Measurements from ENCODE around the gene CDC42BPA.
"Not testable (repeated sequence)": the region's sequence is repeated elsewhere in the genome, so short reads cannot be mapped to it uniquely, and the experiment has no call there.

Gene CDC42BPA

GRCh38 chr1:226972931-226973330 is 345.4 kb downstream of the CDC42BPA start:
- in situ Hi-C loops (cut with MboI; ENCODE audit: low sequenced_read_pairs): no loop called here

GRCh38 chr1:226971765-226972164 is 346.5 kb downstream of the CDC42BPA start:
- in situ Hi-C loops (cut with MboI; ENCODE audit: low sequenced_read_pairs): no loop called here

- in situ Hi-C loops (cut with MboI; ENCODE audit: low sequenced_read_pairs): no loop called here
These were observed 350.6 kb downstream of the CDC42BPA start for GRCh38 chr1:226967665-226968064.

- in situ Hi-C loops (cut with MboI; ENCODE audit: low sequenced_read_pairs): no loop called here
These were observed 351.6 kb downstream of the CDC42BPA start for GRCh38 chr1:226966683-226967082.

- in situ Hi-C loops (cut with MboI; ENCODE audit: low sequenced_read_pairs): no loop called here
These were observed 352.5 kb downstream of the CDC42BPA start for GRCh38 chr1:226965581-226966440.

GRCh38 chr1:226964611-226965486 is 353.4 kb downstream of the CDC42BPA start:
- in situ Hi-C loops (cut with MboI; ENCODE audit: low sequenced_read_pairs): no loop called here

- in situ Hi-C loops (cut with MboI; ENCODE audit: low sequenced_read_pairs): no loop called here
These were observed 354.2 kb downstream of the CDC42BPA start for GRCh38 chr1:226964068-226964425.

- in situ Hi-C loops (cut with MboI; ENCODE audit: low sequenced_read_pairs): no loop called here
These were observed 355.6 kb downstream of the CDC42BPA start for GRCh38 chr1:226962421-226963391.

- in situ Hi-C loops (cut with MboI; ENCODE audit: low sequenced_read_pairs): no loop called here
These were observed 357.1 kb downstream of the CDC42BPA start for GRCh38 chr1:226960944-226961765.

- in situ Hi-C loops (cut with MboI; ENCODE audit: low sequenced_read_pairs): no loop called here
These were observed 358.0 kb downstream of the CDC42BPA start for GRCh38 chr1:226960256-226960655.

GRCh38 chr1:226958300-226958699 is 360.0 kb downstream of the CDC42BPA start:
- in situ Hi-C loops (cut with MboI; ENCODE audit: low sequenced_read_pairs): no loop called here

GRCh38 chr1:226957714-226958113 is 360.6 kb downstream of the CDC42BPA start:
- in situ Hi-C loops (cut with MboI; ENCODE audit: low sequenced_read_pairs): no loop called here

- in situ Hi-C loops (cut with MboI; ENCODE audit: low sequenced_read_pairs): no loop called here
These were observed 361.2 kb downstream of the CDC42BPA start for GRCh38 chr1:226956942-226957713.

- in situ Hi-C loops (cut with MboI; ENCODE audit: low sequenced_read_pairs): not testable (repeated sequence)
These were observed 362.4 kb downstream of the CDC42BPA start for GRCh38 chr1:226955857-226956256.

GRCh38 chr1:226954777-226955176 is 363.5 kb downstream of the CDC42BPA start:
- in situ Hi-C loops (cut with MboI; ENCODE audit: low sequenced_read_pairs): no loop called here

- in situ Hi-C loops (cut with MboI; ENCODE audit: low sequenced_read_pairs): no loop called here
These were observed 364.0 kb downstream of the CDC42BPA start for GRCh38 chr1:226954337-226954736.

GRCh38 chr1:226953175-226953800 is 365.0 kb downstream of the CDC42BPA start:
- in situ Hi-C loops (cut with MboI; ENCODE audit: low sequenced_read_pairs): no loop called here

GRCh38 chr1:226952118-226952441 is 366.2 kb downstream of the CDC42BPA start:
- in situ Hi-C loops (cut with MboI; ENCODE audit: low sequenced_read_pairs): no loop called here
